HG03103 (cell line): Measurements from ENCODE around the gene CR1L.
"Not testable (repeated sequence)": the region's sequence is repeated elsewhere in the genome, so short reads cannot be mapped to it uniquely, and the experiment has no call there.

Experiments used
- ATAC-seq: cut with Tn5 transposase; IDR thresholded peaks from one replicate; pipeline ENCODE4 v1.9.1; 2021; ENCODE audit warnings: low read depth; ENCODE audit not compliant: unreplicated experiment

Gene CR1L

DNA sequence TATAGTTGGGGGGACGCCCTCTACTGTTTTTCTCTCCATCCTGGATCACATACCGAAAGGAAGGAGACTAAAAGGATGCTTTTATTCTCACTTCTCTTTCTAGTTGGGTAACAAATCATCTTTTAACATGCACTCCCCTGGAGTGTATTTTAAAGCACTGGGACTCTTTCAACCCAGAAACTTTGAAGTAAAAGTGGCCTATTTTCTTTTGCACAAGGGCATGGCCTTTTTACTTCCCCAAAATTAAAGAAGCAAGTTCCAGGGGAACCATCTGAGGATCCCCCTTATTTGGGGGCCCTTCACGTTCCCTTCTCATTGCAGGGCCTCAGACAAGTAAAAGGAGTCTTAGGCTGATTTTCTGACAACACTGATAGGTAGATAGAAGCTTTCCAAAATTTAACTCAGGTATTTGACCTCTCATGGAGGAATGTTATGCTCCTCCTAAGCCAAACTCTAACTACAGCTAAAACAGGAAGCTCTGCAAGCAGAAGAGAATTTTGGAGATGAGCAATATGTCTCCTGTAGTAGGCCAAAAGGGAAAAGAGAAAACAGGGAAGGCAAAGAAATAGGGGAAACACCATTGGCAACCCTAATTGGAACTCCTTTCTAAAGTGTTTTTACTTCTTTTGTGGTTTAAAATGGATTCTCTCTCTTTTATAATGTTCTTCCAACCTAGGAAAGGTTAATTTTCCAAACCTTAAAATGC, 98.1 kb downstream of the CR1L start:
- no peak for ATAC-seq

DNA sequence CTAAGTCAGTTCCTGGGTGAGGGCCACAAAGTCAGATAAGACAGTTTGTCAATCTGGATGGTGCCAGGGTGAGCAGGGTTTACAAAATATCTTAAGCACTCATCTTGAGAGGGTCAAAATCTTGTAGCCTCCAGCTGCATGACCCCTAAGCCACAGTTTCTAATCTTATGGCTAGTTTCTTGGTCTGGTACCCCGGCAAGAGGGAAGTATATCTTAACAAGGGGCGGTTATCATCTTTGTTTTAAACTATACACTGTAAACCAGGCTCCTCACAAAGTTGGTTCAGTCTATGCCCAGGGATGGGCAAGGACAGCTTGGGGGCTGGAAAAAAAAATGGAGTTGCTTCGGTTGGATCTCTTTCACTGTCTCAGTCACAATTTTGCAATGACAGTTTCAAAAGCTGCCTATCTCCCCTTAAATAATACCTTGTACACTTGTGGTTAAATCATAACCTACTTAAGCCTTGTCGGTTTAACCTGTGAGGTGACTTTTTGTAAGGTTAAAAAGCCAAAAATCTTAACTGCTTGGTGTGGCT, 99.1 kb downstream of the CR1L start:
- no peak for ATAC-seq

DNA sequence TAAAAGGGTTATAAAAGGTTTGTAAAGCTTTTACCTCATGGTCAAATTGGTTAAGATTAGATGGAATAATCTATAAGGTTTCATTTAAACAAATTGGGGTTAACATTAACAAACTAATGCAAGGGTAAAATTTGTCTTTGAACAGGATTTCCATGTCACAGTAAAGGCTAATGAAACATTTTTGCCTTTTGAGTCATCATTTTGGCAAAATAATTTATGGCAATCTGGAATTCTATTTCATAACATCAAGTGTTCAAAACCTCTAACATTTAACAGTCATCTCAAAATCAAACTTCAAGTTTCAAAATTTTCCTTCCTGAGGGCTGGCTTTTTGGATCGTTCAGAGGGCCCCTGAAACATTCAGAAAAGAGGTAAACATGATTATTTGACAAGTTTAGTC, 100.4 kb downstream of the CR1L start:
- no peak for ATAC-seq

DNA sequence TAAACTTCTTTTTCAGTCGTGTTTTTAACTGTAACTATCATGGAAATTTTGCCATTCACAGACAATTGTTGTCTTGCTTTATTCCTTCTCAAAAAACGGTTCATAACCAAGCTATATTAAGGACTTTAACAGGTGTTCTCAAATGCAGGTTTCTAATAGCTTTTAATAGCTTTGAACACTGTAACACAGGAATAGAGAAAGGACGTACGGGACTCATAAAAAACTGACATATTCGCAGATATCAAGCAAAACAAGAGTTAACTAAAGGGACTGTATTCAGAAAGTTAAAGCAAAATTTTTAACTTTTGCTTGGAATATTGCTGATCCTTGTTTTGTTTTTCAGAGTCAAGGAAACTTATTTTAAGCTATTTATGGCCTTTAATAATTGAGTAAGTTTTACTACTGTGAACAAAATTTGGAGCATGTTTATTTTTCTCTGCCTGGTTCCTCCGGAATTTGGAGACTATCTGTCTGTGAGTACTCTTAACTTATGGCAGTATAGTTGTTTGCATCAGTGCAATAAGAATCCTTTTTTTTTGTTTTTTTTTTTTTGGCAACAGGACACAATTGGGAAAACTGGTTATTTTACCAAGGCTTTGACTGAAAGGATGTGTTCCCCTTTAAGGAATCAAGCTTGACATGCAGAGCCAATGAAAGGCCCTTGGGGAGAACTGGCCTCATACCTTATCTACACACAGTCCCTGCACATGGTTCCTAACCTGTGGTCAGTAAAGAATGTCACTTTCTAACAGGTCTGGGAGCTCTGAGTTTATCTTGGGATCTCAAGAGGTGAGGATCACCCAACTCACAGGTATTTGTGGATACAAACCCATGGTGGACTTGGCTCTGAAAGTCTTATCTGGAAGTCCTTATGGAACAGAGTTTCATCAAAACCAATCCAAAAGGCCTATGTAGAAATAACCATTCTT, 101.2 kb downstream of the CR1L start:
- no peak for ATAC-seq

DNA sequence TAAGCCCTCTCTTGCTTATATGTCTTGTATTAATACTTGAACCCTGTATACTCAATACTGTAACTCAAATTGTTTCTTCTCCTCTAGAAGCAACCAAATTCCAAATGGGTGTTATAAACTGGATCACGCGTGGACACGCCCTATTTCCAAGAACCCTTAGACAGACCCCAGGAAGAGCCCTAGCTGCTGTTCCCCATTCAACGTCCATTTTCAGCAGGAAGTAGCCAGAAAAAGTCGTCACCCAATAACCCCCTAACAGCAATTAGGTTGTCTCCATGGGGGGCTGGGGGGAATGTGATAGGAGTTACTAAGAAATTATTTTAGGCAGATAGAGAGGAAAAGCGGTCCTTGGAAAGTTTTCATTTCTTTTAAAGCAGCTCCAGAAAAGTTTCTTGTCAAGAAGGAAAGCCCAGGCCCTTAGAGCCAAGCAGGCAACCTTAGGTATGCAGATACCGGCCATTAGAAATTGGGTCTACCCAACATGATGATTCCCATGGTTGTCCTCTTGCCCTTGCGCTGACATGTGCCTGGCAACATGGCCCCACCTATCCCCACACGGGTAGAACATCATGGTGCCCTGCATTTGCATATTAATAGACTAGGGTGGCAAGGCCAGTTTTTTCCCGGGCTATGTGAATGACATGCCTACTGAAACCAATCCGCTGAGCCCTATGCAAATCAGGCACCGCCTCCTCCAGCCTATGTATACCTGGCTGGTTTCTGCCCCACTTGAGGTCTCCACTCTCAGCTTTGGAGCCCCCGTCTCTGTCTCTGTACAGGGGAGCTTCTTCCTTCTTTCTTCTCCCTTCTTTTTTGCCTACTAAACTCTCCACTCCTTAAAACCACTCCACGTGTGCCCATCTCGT, 102.9 kb downstream of the CR1L start:
- ATAC-seq, result no peak

DNA sequence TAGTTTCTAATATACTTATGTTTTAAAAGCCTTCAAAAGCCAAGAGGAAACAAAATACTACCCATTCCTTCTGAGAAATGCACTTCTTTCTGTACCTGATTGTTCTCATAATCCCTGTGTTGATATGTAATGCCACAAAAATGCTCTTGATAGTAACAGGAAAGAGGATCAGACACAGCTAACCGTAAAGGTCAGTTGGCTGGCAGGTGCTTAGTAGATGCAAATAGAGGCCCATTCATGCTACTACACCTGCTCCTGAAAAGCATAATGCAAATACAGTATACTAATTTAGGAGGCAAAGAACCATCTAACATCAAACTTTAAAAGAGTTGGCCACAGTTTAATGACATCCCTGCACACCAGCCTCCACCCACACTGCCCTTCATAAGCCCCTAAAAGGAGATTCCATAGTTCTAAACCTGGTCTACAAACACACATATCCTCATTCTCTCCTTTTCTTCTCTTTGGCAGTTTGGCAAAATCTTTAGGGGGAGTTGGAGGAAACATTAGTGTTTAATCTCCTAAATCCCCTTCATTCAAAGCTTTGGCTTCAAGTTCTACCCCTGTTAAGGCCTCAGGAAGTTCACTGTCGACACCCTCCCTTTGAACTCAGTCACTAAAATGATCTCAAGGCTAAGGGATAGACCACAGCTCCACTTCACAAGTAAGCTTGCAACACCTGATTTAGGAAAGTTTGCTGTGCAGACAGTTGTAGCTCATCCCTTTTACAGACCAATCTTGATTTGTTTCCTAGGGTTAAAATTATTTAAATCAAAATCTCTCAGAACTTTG, 104.0 kb downstream of the CR1L start:
- no peak for ATAC-seq

DNA sequence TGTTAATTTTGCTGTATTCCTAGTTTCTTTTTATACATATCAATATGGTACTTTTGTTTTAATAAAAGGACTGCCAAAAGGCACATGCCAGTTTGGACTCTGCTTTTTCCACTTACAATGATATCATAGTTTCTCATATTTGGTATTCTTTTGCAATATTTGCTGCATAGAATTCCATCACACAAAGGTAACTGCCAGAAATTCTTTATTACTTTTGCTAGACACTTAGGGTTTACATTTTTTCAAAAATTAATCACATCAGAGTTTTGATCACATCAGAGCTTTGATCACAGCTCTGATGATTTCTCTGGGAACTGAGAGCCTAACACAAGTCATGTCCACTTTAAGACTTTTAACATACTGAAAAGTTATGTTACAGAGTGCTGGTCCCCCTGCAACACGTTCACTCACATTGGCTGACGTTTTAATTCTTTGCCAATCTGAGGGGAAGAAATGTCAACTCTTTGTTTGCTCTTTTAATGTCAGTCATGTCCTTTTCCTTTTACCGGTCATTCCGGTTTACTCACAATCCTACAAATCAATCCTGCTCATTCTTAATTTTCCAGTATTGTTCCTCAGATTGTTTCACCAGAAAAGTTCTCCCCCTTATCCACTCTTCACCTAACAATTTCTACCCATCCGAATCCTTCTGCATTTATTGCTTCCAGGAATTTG, 105.8 kb downstream of the CR1L start:
- ATAC-seq, result no peak

DNA sequence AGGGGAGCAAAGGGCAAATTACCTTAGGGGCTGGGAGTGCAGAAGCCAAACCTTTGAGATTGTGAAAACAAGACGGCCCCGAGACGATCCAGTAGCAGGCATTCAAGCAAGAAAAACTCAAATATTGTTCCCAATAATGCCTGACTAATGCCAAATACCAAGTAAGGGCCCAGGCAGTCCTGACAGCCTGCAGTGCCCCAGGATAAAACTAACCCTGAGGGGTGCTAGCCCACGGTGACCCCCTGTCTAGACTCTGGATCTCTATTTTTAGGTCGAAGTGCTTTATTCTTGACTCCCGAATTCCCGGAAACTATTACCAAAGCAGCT, 106.5 kb downstream of the CR1L start:
- not testable (repeated sequence) for ATAC-seq

DNA sequence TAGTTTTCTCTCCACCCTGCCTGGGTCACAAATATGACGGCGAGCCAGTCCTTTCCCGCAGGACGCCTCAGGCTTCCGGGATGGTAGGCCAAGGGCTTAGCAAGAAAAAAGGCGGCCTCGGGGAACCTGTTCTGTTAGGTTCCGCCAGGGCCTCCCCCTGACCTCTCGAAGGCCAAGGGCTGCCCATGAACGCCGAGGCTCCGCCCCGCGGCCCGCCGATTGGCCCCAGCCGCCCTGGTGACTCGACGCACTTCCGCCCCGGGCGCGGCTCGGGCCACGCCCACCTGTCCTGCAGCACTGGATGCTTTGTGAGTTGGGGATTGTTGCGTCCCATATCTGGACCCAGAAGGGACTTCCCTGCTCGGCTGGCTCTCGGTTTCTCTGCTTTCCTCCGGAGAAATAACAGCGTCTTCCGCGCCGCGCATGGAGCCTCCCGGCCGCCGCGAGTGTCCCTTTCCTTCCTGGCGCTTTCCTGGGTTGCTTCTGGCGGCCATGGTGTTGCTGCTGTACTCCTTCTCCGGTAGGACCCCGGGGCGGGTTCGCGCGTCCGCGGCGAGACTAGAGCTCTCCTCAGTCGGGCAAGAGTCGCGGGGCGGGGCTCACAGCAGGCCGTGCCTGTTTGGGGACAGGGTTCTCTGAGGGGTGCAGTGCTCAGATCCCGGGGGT, 107.0 kb downstream of the CR1L start, which contains the start of gene CD46:
TSS of gene CD46 (plus strand) at position 265 of the 666 bp plus-strand sequence. CDS start at position 424, 159 bp downstream.
- ATAC-seq, result peak; percentile 93

DNA sequence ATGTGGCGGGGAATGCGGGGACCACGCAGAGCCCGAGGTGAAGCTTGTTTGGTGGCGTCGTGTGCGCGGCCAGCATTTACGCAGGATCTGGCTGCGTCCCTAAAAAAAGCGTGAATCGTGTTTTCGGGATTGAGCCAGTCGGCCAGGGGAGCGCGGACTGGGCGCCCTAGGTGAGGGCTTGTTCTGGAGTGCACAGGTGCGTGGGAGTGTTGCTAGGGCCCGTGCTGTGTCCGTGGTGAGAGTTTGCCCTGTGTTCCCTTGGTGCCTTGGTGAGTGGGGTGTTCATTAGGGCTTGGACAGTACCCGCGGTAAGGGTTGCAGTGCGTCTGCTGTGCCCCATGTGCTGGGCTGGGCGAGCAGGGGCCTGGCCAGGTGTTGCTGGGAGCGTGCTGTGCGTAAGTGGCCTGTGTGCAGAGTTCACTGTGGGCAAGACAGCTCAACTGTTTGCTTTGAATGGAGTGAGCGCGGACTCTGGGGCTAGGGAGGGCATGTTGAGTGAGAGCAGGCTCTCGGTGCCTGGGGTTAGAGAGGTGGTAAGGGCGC, 107.6 kb downstream of the CR1L start:
- peak; percentile 20 for ATAC-seq

DNA sequence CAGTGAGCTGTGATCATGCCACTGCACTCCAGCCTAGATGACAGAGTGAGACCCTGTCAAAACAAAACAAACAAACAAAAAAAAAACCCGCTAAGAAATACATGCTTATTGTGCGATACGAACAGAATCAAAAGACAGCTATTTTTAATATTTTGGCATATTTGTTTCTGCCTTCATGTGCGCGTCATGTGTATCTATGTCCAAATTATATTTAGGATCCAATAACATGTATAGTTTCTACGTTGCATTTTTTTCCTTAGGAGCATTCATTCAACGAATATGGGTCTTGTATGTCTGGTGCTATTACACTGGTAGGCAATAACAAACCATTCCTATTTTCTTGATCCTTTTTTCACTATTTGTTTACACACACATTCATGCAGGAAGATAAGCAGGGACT, 108.7 kb downstream of the CR1L start:
- ATAC-seq, result no peak

DNA sequence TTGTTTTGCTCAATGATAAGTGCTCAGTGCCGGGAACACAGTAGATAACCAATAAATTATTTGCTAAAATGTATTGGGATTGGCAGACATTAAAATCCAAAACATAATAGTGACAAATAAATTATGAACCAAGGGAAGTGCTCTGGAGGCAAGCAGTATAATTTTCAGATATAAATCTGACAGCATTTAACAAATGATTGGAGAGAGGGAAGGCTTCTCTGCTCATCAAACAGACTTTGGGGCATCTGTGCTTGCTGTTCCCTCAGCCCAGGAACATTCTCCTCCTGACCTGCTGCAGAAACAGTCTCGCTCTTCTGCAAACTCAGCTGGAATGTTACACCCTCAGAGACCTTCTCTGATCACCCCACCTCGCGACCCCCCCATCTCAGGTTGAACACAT, 109.1 kb downstream of the CR1L start:
- no peak for ATAC-seq

DNA sequence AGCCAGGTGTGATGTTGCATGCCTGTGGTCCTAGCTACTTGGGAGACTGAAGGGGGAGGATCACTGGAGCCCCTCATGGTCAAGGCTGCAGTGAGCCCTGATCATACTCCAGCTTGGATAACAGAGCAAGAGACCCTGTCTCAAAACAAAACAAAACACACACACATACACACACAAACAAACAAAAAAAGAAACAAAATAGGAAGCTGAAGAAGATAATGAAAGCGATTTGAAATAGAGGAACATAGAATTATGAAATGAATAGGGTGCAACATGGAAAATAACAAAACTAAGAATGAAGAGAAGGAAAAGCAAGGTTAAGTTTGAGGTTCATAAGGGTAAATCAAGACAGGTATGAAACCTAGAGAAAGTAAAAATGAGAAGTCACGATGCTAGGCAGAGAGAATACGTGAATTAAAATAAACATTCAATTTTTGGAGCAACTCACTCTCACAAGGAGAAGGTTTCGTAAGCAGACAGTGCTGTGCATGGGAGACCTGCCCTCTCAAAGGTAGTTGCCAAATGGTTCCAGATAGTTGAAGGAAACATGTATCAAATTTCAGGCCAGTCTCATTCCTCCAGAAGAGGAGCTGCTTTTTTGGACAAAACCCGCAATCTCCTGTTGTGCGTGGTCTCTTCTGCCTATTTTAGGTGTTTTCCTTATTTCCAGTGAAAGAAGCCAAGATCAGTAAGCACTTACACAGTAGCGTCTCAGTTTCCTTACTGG, 110.2 kb downstream of the CR1L start:
- no peak for ATAC-seq

DNA sequence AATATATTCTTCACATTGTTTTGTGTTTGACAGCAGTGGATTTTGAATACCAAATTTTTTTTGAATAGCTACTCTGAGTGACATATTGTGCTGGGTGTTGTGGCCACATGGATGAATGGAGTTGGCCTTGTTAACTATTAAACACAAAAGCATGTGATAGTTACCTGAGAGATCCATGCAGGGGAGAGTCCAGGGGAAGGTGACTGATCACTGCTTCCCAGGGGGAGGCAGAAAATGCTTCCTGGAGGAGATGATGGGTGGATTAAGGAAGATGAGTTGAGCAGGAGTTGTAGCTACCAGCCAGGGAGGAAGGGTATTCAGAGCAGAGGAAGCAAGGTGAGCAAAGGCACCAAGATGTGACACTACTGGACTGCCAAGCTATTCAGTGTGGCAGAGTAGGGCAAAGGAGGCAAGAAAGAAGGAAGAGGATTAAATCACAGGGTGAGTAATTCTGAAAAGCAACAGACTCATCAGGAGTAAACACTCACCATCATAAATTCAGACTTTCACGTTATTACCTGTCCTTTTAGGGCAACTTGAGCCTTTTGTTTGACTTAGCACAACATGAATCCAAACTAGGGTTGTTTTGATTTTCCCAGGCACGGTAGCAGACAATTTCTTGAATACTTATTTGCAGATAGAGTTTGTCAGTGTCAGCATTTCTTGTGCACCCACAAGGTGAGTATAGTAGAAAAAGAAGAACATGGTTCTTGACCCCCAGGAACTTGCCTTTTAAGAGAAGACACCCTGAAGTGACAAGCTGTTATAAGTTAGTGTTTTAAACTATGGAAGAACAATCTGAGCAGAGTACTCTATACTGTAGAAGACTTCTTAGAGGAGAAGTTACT, 111.1 kb downstream of the CR1L start:
- no peak for ATAC-seq

DNA sequence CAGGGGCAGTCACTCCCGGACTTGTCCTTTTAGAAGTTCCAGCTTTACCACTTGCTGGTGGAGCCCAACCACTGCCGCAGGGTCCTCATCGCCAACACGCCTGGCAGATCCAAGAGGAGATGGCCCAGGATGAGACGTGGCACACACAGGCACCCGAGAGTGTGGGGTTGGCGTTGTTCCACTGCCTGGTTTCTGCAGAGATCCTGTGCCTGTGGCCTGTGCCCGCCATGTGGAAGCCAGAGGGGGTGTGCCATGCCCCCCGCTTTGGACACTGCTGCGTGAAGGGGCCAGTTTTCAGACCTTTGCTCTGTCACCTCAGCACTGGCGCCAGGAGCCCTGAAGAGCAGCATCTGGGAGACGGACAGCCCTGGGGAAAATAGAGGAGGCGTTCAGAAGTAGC, 117.7 kb downstream of the CR1L start:
- no peak for ATAC-seq

DNA sequence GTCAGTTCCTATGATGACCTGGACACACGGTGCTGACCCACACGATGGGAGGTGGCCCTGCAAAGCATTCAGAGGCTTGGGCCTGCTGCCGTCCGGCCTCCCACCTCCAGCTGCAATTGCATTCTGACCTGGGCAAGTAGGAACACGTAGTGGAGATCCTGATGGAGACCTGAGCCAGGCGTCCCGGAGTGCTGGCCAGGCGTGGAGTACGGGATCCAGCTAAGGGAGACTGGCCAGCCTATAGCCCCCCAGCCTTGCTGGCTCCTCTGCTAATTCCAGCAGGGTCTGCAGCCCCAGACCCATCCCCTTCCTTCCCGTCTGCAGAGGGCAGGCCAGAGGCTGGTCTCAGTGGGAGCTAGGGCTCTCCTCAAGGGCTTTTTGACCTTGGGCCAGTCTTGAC, 118.2 kb downstream of the CR1L start:
- ATAC-seq, result no peak

DNA sequence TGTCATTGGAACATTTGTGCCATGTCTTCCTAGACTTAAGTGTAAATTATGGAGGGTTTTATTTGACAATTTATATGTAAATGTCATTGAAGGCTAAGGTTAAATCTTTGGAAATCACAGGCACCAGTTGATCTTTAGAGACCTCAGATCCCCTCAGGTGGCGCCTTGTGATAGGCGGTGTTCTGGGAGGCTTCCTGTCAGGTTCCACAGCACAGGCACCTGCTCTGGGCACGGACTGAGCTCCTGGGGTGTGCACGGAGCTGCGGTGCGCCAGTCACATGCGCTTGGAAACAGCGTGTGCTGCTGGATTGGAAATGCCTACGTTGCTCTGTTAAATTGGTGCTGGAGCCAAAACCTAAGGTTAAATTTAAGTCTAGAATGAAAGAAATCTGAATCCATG, 119.0 kb downstream of the CR1L start:
- no peak for ATAC-seq
